GM12892 (cell line): ENCODE measurements around the gene HSD17B2.

Experiments
- POLR2A ChIP-seq: IDR thresholded peaks from 2 replicates; pipeline ENCODE4 v1.6.1; 2011; ENCODE audit warnings: low read depth, low read length, control low read depth
- POLR2AphosphoS5 ChIP-seq: IDR thresholded peaks from 2 replicates; pipeline ENCODE4 v1.6.1; 2011; ENCODE audit warnings: low read depth, low read length, control low read depth
- TAF1 ChIP-seq: IDR thresholded peaks from 2 replicates; pipeline ENCODE4 v1.6.1; 2011; ENCODE audit warnings: low read depth, mild to moderate bottlenecking, control low read depth, low read length, borderline replicate concordance

GRCh38 chr16:82042846-82043245 lies 7.8 kb downstream of the HSD17B2 start:
- TF ChIP-seq POLR2A = no peak
- TF ChIP-seq POLR2AphosphoS5 = no peak
- TF ChIP-seq TAF1 = no peak
